ENCODE results near the gene ZNF740. TPM values are rescaled to one million over a fixed set of nuclear protein-coding genes. Genes with fewer than 3 reads are reported as not detected.

ZNF740 gene
- total RNA-seq, 4 donors from 2014 or later = 6.9 to 21.2 (median 9.8) TPM

GRCh38 chr12:53230108-53230845 is 49.8 kb downstream of the ZNF740 start:
- no peak for TF ChIP-seq CTCF (IDR thresholded peaks at IDR 0.05)
- peak in 1 of 4 donors; percentile 15 for TF ChIP-seq POLR2A (IDR thresholded peaks at IDR 0.05)
- no peaks in the 10 kb centered on the region for H3K27me3 ChIP-seq
- H3K4me1 ChIP-seq = peaks cover 51 to 99% (median 74%) of the 10 kb centered on the region in 3 donors
- DNase-seq = no peak
- intact Hi-C loops (cut with DNase I) = no loop called here
- H3K4me3 ChIP-seq = peak overlapping the region; percentile 76 to 90 (median 78)
- no peaks in the 10 kb centered on the region for H3K9me3 ChIP-seq
- peak overlapping the region; percentile 95 to 100 (median 98) for H3K27ac ChIP-seq
- peaks cover 0 to 39% (median 11%) of the 10 kb centered on the region in 3 donors for H3K36me3 ChIP-seq
- 36 to 38% methylated on average over 7 of the region's 10 CpGs for WGBS, 2 donors

- H3K9me3 ChIP-seq = no peaks in the 10 kb centered on the region
- WGBS, 2 donors = no CpG with 5 or more reads among the region's 9 CpGs
- TF ChIP-seq CTCF (IDR thresholded peaks at IDR 0.05) = no peak
- no peak for TF ChIP-seq POLR2A (IDR thresholded peaks at IDR 0.05)
- peaks cover 47 to 99% (median 69%) of the 10 kb centered on the region in 3 donors for H3K4me1 ChIP-seq
- peak overlapping the region; percentile 76 to 90 (median 78) for H3K4me3 ChIP-seq
- intact Hi-C loops (cut with DNase I) = no loop called here
- DNase-seq = no peak
- peaks cover 0 to 26% (median 11%) of the 10 kb centered on the region in 3 donors for H3K36me3 ChIP-seq
- H3K27me3 ChIP-seq = no peaks in the 10 kb centered on the region
- H3K27ac ChIP-seq = peak overlapping the region; percentile 95 to 100 (median 98)
Measured at GRCh38 chr12:53231671-53231920, 51.1 kb downstream of the ZNF740 start.

- H3K4me1 ChIP-seq = peaks cover 45 to 99% (median 67%) of the 10 kb centered on the region in 3 donors
- no peaks in the 10 kb centered on the region for H3K9me3 ChIP-seq
Measured at GRCh38 chr12:53231921-53232645, 51.6 kb downstream of the ZNF740 start, which contains the start of gene RARG. Gene RARG, minus strand, starts transcription at chr12:53232209. Its CDS starts 4,664 bp downstream, at chr12:53227545.

GRCh38 chr12:53232646-53233461 is 52.3 kb downstream of the ZNF740 start:
- TF ChIP-seq POLR2A (IDR thresholded peaks at IDR 0.05) (peak in 1 of 4 donors; percentile 54), CTCF (IDR thresholded peaks at IDR 0.05) (no peak)
- peaks cover 0 to 14% (median 2%) of the 10 kb centered on the region in 3 donors for H3K36me3 ChIP-seq
- intact Hi-C loops (cut with DNase I) = no loop called here
- H3K4me3 ChIP-seq = peak overlapping the region; percentile 76 to 90 (median 78)
- peak overlapping the region; percentile 95 to 100 (median 98) for H3K27ac ChIP-seq
- H3K27me3 ChIP-seq = no peaks in the 10 kb centered on the region
- no peaks in the 10 kb centered on the region for H3K9me3 ChIP-seq
- no peak for DNase-seq
- WGBS, 2 donors = 25 to 27% methylated on average over 4 to 8 of the region's 11 CpGs
- peaks cover 44 to 91% (median 62%) of the 10 kb centered on the region in 3 donors for H3K4me1 ChIP-seq

More at GRCh38 chr12:53231921-53232645, 51.6 kb downstream of the ZNF740 start, which contains the start of gene RARG:
- Histone ChIP-seq H3K36me3 (peaks cover 0 to 21% (median 10%) of the 10 kb centered on the region in 3 donors), H3K27me3 (no peaks in the 10 kb centered on the region), H3K27ac (peak within 1 kb of the TSS; percentile 95 to 100 (median 98)), H3K4me3 (peak within 1 kb of the TSS; percentile 76 to 90 (median 78))
- DNase-seq = no peak
- TF ChIP-seq CTCF (IDR thresholded peaks at IDR 0.05) (no peak), POLR2A (IDR thresholded peaks at IDR 0.05) (peak in 2 of 4 donors; percentile 49 to 59)
- intact Hi-C loops (cut with DNase I) = no loop called here
- WGBS, 2 donors = 1 to 2% methylated on average over 12 of the region's 44 CpGs

Data from esophagus squamous epithelium (tissue), 5 donors.